ENCODE measurements around the gene PLEKHM2. TPM values are rescaled to one million over a fixed set of nuclear protein-coding genes. Genes with fewer than 3 reads are reported as not detected.
A peak's percentile ranks its signal among the peaks of the same experiment; 100 is the strongest.

PLEKHM2 gene
- total RNA-seq, 1 donor from 2014 or later, result 80.3 TPM

- peak; percentile 76 for DNase-seq (ENCODE audit: low read depth)
Measured at GRCh38 chr1:15737324-15738319, 53.5 kb downstream of the PLEKHM2 start.

DNA sequence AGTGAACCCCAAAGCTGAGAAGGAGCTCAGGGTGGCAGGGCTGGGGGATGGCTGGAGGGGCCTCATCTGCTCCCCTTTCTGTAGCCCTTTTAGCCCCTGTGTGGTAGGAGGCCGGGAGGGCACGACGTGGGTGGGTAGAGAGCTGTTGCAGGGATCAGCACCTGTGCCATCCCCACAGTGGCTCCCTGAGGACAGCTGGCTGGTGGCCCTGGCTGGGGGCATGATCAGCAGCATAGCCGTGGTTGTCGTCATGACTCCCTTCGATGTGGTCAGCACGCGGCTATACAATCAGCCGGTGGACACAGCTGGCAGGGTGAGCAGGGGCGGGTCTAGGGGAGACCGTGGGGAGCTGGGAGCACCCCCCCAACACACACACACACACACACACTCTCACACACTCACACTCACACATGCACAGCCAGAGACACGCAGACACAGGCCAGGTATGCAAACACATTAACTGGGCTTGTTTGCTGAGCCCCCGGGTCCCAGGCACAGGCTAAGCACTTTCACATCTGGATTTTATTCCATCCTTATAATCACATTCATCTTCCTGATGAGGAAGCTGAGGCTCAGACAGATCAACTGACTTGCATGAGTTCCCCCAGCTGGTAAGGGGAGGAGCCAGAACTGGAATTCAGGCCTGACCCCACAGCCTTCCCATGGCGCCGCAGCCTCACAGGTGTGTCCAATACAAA lies 54.4 kb downstream of the PLEKHM2 start:
- DNase-seq (ENCODE audit: low read depth), result peak; percentile 92

- no peak for DNase-seq (ENCODE audit: low read depth)
Measured at GRCh38 chr1:15739259-15739658, 55.1 kb downstream of the PLEKHM2 start.

GRCh38 chr1:15739745-15740144 lies 55.6 kb downstream of the PLEKHM2 start:
- DNase-seq (ENCODE audit: low read depth), result no peak

GRCh38 chr1:15740924-15741850 lies 57.1 kb downstream of the PLEKHM2 start:
- peak; percentile 72 for DNase-seq (ENCODE audit: low read depth)

DNA sequence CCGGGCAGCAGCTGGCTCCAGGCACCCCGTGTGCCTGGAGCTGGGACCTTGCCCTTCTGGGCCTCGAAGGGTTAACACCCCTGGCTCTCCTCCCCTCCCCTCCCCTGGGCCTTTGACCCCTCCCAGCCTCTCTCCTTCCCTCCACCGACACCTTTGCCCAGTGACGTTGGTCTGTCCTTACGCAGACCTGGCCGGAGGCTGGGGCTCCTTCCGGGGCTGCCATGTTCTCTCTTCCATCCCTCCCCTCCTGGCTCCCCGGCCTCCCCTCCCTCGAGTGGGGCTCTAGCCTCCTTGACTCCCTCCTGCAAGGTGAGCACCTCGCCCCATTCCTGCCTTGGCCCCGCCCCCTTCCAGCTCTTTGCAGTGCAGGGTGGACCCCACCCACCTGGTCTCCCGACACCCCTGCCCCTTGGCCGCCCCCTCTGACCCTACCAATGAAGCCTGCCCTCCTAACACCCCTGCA lies 58.2 kb downstream of the PLEKHM2 start, which contains the start of gene TMEM82:
Gene TMEM82, plus strand, starts transcription at position 161 of the 463 bp plus-strand sequence. Its CDS starts 61 bp downstream, at position 222.
- DNase-seq (ENCODE audit: low read depth), result no peak

- peak; percentile 68 for DNase-seq (ENCODE audit: low read depth)
Measured at GRCh38 chr1:15744122-15744679, 60.1 kb downstream of the PLEKHM2 start.

- DNase-seq (ENCODE audit: low read depth), result no peak
Measured at GRCh38 chr1:15747378-15747777, 63.3 kb downstream of the PLEKHM2 start.

GRCh38 chr1:15748264-15748663 lies 64.1 kb downstream of the PLEKHM2 start:
- DNase-seq (ENCODE audit: low read depth), result no peak

GRCh38 chr1:15748690-15749398 lies 64.7 kb downstream of the PLEKHM2 start:
- DNase-seq (ENCODE audit: low read depth), result no peak

DNA sequence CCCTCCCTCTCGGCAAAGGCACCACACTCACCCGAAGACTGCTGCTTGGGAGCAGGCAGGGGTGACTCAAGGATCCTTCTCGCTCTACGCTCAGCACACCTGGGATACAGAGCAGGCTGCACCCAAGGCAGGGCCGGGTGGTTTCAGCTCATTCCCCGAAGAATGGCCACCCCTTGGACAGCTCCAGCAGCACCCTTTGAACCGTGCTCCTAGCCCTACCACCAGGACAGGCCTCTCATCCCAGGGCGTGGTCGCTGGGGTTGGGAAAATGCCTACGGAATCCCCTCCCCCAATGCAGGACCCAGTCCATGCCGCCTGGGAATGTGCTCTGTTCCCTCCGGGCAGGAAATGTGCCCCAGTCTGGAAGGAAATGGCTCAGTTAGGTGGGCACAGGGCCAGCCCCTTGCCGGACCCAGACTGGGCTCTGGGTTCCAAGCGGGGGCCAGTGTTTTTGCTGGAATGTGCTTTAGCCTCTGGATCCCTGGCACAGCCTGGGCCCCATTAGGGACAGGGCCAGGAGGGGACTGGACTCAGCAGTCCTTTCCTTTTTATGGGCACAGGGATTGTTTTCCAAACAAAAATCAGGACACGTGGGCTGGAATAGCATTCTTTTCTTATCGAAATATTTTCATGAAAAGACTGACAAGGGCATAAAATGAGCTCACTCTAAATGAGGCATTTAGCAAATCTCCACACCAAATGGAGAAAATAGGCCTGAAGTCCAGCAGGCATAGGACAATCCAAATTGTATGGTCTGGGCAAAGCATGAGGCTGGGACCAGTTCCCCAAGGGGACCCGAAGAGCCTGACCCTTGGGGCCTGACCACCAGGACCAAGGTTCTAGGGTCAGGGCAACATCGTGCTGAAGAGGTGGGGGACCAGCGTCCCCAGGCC lies 65.5 kb downstream of the PLEKHM2 start:
- DNase-seq (ENCODE audit: low read depth), result no peak

- no peak for DNase-seq (ENCODE audit: low read depth)
Measured at GRCh38 chr1:15750924-15751323, 66.8 kb downstream of the PLEKHM2 start.

DNA sequence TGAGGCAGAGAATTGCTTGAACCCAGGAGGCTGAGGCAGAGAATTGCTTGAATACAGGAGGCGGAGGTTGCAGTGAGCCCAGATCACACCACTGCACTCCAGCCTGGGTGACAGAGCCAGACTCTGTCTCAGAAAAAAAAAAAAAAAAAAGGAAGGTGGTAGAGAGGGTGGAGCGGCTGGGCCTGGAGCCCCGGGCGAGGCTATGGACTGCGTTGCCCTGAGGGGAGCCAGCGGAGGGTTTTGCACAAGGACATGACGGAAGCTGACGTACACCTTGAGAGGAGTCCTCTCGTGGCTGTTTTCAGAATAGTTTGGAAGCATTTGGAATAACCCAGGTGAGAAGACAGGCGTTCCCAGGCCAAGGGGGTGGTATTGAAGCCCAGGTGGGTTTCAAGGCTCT lies 67.6 kb downstream of the PLEKHM2 start:
- no peak for DNase-seq (ENCODE audit: low read depth)

- DNase-seq (ENCODE audit: low read depth), result no peak
Measured at GRCh38 chr1:15753776-15754175, 69.7 kb downstream of the PLEKHM2 start.

DNA sequence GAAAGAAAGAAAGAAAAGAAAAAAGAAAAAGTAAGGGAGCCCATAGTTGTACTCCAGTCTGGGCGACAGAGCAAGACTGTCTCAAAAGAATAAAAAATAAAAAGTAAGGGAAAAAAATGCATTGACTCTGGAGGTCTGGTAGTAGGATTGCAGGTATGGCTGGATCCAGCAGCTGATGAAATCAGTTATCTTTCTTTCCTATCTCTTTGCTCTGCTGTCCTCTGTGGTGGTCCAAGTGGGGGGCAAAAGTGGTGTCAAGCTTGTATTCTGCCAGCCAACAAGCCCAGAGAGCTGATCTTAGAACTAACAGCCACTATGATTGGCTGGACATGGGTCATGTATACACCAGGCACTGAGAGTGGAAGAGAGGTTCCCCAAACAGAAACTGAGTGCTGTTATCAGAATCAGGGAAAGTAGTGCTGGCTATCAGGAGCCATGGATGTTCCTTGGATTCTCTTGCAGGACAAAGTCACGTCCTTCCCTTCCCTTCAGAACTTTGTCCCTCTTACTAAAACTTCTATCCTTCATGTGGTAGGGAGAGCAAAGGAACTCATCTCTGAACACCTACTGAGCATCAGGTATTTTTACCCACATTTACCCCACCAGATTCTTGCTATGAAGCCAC lies 71.0 kb downstream of the PLEKHM2 start:
- DNase-seq (ENCODE audit: low read depth), result no peak

GRCh38 chr1:15755646-15756040 lies 71.5 kb downstream of the PLEKHM2 start:
- DNase-seq (ENCODE audit: low read depth), result no peak

DNA sequence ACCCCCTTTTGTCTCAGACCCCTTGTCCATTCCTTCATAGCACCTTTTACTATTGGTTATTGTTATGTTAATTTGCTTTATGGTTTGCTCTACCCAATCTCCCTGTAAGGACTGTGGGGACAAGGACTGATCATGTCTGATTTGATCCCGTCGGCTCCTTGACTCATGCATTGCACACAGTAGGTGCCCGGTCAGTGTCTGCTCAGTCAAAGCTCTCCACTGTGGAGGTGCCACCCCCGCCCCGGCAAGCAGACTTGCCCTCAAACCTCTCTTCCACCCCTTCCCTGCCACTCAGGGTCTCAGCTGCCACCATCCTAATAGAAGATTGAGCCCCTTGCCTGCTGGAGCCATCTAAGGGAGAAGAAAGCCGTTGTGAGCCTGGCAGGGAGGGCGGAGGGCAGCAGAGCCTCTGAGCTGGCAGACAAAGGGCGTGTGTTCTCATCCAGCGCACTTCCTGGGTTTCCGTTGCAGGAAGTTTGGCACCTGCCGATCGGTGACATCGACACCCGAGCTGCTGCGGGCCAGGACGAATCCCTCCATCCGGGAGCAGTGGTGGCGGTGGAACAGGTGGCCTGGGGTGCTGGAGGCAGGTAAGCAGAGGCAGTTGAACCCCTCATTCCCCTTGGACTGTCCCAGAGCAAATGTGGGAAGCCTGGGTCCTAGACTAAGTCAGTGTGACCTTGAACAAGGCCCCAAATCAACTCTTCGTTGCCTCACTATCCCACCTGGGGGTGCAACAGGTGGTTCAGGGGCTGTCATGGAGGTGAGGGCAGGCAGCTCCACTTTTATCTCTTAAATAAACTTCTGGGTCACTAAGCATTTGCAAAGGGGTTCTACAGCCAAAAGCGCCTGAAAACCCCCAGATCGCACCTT lies 72.3 kb downstream of the PLEKHM2 start:
- no peak for DNase-seq (ENCODE audit: low read depth)

All from myocyte (in vitro differentiated cells).